ENCODE results near the gene MYL10. TPM values are rescaled to one million over a fixed set of nuclear protein-coding genes. Genes with fewer than 3 reads are reported as not detected.

The MYL10 gene
- total RNA-seq, 2 donors from 2014 or later: not detected

DNA sequence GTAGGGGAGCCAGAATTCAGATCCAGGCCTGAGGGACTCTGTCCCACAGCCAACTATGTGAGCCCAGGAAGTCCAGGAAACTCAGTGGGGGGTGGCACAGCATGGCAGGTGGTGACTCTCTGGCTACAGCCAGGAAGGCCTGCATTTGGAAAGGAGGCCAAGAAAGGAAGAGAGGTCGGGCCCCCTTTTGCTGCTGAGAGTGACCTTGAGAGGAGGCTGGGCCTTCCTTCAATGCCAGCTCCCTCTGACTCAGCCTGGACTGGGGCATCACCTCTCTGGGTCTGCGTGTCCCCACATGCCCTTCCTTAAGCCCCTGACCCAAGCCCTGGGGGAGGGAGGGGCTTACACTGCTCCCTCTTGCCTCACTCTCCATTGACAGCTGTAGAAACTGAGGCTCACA, 6.4 kb upstream of the MYL10 start:
- DNase-seq (ENCODE audit: low spot score): no peak
- no peak overlapping the region for H3K4me3 ChIP-seq
- no peaks in the 10 kb centered on the region for H3K4me1 ChIP-seq
- no peaks in the 10 kb centered on the region for H3K9me3 ChIP-seq
- H3K27me3 ChIP-seq: no peaks in the 10 kb centered on the region
- H3K27ac ChIP-seq: no peak overlapping the region
- no peak for TF ChIP-seq CTCF (IDR thresholded peaks at IDR 0.05)
- no peaks in the 10 kb centered on the region for H3K36me3 ChIP-seq

GRCh38 chr7:101634196-101634717, 5.2 kb upstream of the MYL10 start:
- no peaks in the 10 kb centered on the region for H3K36me3 ChIP-seq
- TF ChIP-seq CTCF (IDR thresholded peaks at IDR 0.05): no peak
- H3K4me3 ChIP-seq: no peak overlapping the region
- H3K27ac ChIP-seq: no peak overlapping the region
- no peaks in the 10 kb centered on the region for H3K27me3 ChIP-seq
- no peaks in the 10 kb centered on the region for H3K4me1 ChIP-seq
- no peak for DNase-seq (ENCODE audit: low spot score)
- H3K9me3 ChIP-seq: no peaks in the 10 kb centered on the region

GRCh38 chr7:101633511-101633910, 4.4 kb upstream of the MYL10 start:
- no peak for DNase-seq (ENCODE audit: low spot score)
- no peak overlapping the region for H3K27ac ChIP-seq
- no peaks in the 10 kb centered on the region for H3K36me3 ChIP-seq
- no peaks in the 10 kb centered on the region for H3K27me3 ChIP-seq
- no peaks in the 10 kb centered on the region for H3K9me3 ChIP-seq
- no peaks in the 10 kb centered on the region for H3K4me1 ChIP-seq
- no peak for TF ChIP-seq CTCF (IDR thresholded peaks at IDR 0.05)
- no peak overlapping the region for H3K4me3 ChIP-seq

GRCh38 chr7:101632641-101633040, 3.5 kb upstream of the MYL10 start:
- no peaks in the 10 kb centered on the region for H3K36me3 ChIP-seq
- no peak for DNase-seq (ENCODE audit: low spot score)
- no peak for TF ChIP-seq CTCF (IDR thresholded peaks at IDR 0.05)

GRCh38 chr7:101631224-101631714, 2.2 kb upstream of the MYL10 start:
- H3K9me3 ChIP-seq: no peaks in the 10 kb centered on the region
- no peaks in the 10 kb centered on the region for H3K4me1 ChIP-seq
- no peak overlapping the region for H3K27ac ChIP-seq
- no peak overlapping the region for H3K4me3 ChIP-seq
- TF ChIP-seq CTCF (IDR thresholded peaks at IDR 0.05): no peak
- H3K36me3 ChIP-seq: no peaks in the 10 kb centered on the region
- no peaks in the 10 kb centered on the region for H3K27me3 ChIP-seq
- no peak for DNase-seq (ENCODE audit: low spot score)

More at GRCh38 chr7:101632641-101633040, 3.5 kb upstream of the MYL10 start:
- H3K4me1 ChIP-seq: no peaks in the 10 kb centered on the region
- H3K27me3 ChIP-seq: no peaks in the 10 kb centered on the region
- H3K4me3 ChIP-seq: no peak overlapping the region
- H3K27ac ChIP-seq: no peak overlapping the region
- no peaks in the 10 kb centered on the region for H3K9me3 ChIP-seq

GRCh38 chr7:101630591-101630990, 1.5 kb upstream of the MYL10 start:
- H3K9me3 ChIP-seq: no peaks in the 10 kb centered on the region
- TF ChIP-seq CTCF (IDR thresholded peaks at IDR 0.05): no peak
- H3K27me3 ChIP-seq: no peaks in the 10 kb centered on the region
- no peak overlapping the region for H3K27ac ChIP-seq
- H3K36me3 ChIP-seq: no peaks in the 10 kb centered on the region
- no peak for DNase-seq (ENCODE audit: low spot score)
- no peaks in the 10 kb centered on the region for H3K4me1 ChIP-seq
- no peak overlapping the region for H3K4me3 ChIP-seq
